GM18870 (cell line): ENCODE results near the gene POLR1C.
"Not testable (repeated sequence)": the region's sequence is repeated elsewhere in the genome, so short reads cannot be mapped to it uniquely, and the experiment has no call there.

Experiments used
- ATAC-seq: cut with Tn5 transposase; IDR thresholded peaks from one replicate; pipeline ENCODE4 v1.9.1; 2021; ENCODE audit warnings: moderate library complexity; ENCODE audit not compliant: unreplicated experiment

POLR1C gene, protein sequence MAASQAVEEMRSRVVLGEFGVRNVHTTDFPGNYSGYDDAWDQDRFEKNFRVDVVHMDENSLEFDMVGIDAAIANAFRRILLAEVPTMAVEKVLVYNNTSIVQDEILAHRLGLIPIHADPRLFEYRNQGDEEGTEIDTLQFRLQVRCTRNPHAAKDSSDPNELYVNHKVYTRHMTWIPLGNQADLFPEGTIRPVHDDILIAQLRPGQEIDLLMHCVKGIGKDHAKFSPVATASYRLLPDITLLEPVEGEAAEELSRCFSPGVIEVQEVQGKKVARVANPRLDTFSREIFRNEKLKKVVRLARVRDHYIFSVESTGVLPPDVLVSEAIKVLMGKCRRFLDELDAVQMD

DNA sequence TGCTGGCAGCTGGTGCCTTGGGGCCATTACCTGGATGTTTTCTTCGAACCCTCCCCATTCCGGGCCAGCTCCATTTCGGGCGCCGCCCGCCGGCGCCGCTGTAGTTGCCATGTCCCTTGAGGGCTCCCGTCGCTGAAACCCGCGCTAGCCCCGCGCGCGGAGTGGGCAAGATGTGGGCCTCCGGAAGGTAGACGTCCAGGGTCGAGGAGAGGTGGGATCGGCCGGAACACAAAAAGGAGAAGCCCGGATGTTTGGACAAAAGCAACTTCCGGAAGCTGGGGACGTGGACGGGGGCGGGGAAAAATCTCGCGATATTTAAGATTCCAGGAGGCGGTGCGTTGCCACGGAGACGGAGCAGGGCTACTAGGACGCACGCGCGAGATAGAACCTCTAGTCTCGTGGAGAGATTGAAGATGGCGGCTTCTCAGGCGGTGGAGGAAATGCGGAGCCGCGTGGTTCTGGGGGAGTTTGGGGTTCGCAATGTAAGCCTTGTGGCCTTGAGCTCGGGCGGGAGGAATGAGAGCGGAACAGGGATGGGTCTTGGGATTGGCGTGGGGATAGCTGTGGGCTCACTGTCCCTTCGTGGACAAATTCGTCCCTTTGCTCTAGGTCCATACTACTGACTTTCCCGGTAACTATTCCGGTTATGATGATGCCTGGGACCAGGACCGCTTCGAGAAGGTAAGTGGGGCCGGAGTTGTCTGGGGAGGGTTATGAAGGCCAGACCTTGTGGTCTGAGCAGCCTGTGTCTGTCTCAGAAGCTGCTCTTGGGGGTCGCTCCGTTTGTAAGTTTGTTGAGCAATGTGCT lies at the start of gene POLR1C, which contains the start of gene YIPF3:
POLR1C (plus strand) TSS at position 393 of the 808 bp plus-strand sequence; CDS start at position 414, 21 bp downstream.
YIPF3 (minus strand) TSS at position 230 of the 808 bp plus-strand sequence; CDS start at position 111, 119 bp downstream.
- peak; percentile 83 for ATAC-seq

- not testable (repeated sequence) for ATAC-seq
Observed at GRCh38 chr6:43467265-43467664, 49.6 kb upstream of the POLR1C start.

GRCh38 chr6:43467752-43468151 lies 49.1 kb upstream of the POLR1C start:
- no peak for ATAC-seq

DNA sequence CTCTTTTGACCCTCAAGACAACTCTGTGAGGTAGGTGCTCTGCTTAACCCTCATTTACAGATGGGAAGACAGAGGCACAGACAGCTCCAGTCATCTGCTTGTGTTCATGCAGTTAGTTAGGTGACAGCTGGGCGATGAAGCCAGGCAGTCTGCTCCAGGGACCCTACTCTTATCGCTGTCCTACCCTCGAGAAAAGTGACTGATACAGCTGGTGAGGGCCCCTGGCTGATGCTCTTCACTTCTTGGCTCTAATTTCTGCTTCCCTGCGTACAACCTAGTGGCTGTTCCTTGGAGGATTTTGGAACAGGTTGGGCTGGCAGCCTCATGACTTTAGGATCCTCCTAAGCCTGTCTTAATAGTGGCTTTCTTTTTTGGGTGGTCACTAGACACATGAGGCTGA lies 48.6 kb upstream of the POLR1C start:
- no peak for ATAC-seq

- no peak for ATAC-seq
Observed at GRCh38 chr6:43468748-43469681, 47.9 kb upstream of the POLR1C start.

- ATAC-seq, result no peak
Observed at GRCh38 chr6:43469947-43470346, 46.9 kb upstream of the POLR1C start.

DNA sequence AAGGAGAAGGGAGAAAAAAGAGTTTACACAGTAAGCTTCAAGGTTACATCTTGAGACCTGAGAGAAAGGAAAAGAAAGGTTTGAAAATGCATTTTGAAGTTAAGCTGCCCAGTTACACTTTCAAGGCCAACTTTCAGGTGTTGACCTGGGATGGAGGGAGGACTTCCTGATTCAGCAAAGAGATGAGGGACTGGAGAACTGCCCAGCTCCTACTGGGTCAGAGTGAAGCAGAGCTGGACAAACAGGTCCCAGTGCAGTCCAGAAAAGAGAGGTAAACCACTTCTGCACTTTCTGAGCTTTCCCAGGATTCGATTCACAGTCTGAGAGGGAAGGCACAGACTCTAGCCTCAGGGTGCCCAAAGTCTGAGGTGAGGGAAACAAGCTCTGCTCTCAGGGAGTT lies 45.5 kb upstream of the POLR1C start:
- ATAC-seq, result no peak

- no peak for ATAC-seq
Observed at GRCh38 chr6:43472515-43472914, 44.4 kb upstream of the POLR1C start.

DNA sequence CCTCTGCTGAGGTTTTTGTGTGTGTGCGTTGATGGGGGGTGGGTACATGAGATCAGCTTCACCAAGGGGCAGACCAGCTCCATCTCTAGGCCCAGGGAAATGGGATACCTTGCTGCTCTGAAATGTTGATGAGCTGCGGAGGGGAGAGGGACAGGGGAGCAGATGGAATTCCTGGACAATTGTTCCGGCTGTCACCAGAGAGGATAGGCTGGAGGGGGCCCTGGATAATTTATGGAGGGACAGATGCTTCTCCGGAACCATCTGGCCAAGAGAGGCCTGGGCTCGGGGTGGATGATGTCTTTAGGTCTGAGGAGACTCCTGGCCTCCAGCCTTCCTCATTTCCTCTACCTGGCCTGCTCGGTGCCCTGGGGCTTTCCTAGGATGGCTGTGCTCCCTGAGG lies 41.4 kb upstream of the POLR1C start:
- no peak for ATAC-seq

- ATAC-seq, result no peak
Observed at GRCh38 chr6:43476746-43477145, 40.1 kb upstream of the POLR1C start.

DNA sequence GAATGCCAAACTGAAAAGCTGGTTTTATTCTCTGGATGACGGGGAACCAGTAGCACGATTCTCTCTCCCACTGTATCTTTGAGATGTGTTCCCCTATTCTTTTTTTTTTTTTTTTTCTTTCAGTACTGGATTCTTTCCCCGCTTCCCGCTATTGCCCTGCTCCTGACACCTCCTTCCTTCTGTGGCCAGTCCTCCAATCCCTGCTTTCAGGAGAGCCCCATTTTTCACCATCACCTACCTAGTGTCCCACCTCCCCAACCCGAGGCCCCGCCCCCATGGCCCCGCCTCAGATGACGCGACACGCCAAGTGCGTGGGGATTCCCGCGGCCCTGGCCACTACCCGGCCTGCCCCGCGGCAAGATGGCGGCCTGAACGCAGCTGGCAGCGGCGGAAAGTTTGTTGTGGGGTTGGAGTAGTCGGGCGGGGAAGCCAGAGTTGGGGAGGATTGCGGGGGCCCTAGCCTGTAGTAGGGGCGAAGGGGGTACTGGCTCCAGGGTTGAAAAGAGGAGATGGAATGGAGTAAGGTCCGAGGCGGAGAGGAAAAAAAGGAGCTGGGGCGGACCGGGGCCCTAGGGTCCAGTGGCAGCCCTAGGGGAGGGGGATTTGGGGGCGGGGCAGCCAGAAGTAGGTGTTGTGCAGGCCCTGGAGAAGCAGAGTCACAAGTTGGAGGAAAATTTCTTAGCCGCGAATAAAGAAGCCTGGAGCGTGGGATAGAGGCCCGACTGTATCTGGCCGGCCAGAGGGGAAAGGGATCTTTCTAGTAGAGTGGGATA lies 39.5 kb upstream of the POLR1C start, which contains the start of gene TJAP1:
TJAP1 (plus strand) TSS at position 336 of the 773 bp plus-strand sequence. CDS start 21,432 bp downstream, outside the sequence.
- peak; percentile 63 for ATAC-seq

DNA sequence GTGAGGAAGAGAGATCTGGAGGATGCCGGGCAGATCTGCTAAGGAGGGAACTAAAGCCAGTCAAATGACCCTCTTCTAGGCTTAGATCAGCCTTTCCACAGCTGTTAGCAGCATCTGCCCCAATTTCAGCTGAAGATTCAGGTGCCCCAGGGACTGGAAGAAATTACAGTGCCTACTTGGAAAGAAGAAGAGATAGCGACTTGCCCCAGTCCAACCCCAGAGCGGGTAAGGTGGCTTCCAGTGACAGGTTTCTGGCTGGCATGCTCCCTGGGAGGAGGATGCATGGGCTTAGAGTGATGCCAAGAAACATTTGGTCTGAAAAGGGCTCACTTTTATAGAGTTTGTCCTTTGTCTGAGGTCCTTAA lies 38.9 kb upstream of the POLR1C start:
- no peak for ATAC-seq

DNA sequence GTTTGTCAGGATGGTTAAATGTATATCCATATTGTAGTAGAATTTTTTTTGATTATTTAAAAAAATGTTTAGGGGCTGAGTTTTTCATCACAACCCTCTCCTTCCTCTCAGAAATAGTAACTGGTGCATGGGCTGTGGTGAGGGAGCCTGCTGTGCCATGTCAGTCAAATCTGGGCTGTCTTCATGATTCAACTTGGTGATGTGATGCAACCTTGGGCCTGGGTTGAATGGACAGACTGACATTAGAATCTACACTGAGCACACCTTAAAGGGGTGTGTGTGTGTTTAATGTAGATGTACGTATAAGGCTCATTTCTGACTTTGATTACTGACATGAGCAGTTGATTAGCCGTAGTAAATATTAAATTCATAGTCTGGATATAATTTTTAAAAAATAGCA lies 35.8 kb upstream of the POLR1C start:
- ATAC-seq, result no peak

DNA sequence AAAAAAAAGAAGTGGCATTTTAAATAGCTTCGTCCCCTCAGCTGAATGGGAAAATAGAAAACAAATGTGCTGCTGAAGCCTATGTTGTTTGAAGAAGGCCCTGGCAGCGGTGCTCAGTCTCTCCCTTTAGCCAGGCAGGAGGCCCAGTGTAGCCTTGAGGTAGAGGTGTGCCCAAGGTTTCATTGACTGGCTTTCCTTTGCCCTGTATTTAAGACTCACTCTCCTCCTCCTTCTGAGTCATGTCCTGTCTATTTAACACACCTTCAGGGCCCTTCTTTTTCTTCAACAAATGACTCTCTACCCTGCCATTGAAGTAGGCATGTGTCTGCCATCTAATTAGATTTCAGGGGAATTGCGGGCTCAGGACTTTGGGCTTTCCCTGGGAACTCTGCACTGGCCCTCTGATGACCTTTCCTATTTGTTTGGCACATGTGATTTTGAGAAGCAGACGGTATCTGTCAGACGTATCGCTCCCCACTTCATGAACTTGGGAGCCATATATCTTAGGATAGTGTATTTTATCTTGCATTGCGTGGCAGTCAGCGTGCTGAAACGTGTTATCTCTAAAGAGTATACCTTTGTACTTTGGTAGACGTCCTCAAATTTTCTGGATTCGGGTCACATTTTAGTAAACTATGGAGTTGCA lies 35.2 kb upstream of the POLR1C start:
- ATAC-seq, result no peak

GRCh38 chr6:43488667-43489276 lies 28.1 kb upstream of the POLR1C start:
- no peak for ATAC-seq

DNA sequence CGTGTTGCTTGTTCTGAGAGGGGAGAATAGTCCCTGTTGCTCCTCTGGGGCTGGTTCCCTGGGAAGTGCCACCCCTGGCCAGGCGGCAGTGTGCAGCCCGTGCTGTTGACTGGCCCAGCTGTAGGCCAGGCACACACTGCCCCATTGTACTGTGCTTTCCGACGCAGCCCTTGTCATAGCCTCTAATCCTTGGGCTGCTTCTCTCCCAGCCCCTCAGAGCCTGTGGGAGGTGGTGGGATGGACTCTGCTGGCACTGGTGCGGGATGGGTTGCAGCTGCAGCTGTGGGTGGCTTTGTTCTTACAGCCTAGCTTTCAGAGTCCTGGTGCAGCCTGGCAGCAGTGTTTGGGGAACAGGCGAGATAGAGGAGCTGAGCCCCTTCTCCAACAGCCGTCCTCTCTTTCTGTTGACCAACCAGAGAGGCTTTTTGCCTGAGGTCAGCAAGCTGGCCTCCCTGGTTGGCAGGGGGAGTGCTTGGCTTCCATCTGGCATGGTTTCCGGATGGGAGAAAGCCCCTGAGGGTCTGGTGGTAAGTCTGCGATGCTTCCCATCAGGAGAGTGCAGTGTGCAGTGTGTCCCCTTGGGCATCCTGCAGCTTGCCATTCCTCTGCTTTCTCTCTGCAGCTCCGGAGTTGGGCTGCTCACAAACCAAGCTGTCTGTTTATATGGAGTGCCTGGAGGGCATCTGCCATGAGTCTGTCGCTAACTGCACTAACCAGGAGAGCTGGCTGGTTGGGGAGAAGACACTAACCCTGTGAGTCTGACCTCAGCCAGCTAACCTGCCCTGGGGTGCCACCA lies 27.4 kb upstream of the POLR1C start:
- ATAC-seq, result no peak

- ATAC-seq, result no peak
Observed at GRCh38 chr6:43490523-43490939, 26.4 kb upstream of the POLR1C start.
